A673 (cell line): ENCODE results near the gene SCAF4.

ENCODE experiments used
- EZH2 ChIP-seq: fragments of 200-600 bp; sonication (generic); IDR thresholded peaks from 2 replicates; pipeline ENCODE4 v1.6.1; 2017; ENCODE audit warnings: borderline replicate concordance, low read depth, mild to moderate bottlenecking, mixed read lengths, antibody characterized with exemption, low read length; ENCODE audit not compliant: poor library complexity, severe bottlenecking
- TF ChIP-seq, protein P1 (sequence below): fragments of 300-800, 200-600 bp; sonication (generic); conservative IDR thresholded peaks from 2 replicates; pipeline ENCODE4 v1.5.1; 2017; ENCODE audit warnings: low read depth, mild to moderate bottlenecking, antibody characterized with exemption, low read length, moderate library complexity, mixed read lengths

DNA sequence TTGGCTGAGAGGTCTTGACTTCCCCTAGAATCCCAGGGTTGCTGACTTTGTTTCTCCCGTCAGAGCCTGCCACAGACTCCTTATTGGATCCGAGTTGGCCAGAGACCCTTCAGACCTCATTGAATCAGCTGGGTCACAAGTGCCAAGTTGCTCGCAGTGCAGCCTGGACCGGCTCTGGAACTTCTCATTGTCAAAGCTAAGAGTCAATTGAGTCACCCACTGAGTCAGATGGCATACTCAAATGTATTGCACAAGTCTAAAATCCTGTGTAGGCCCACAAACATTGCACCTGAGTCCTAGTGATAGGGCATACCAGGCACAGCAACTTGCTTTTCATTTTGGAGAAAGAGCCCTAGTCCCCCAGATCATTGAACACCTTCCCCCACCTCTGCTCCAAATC, 20.4 kb upstream of the SCAF4 start:
- TF ChIP-seq, protein P1, sequence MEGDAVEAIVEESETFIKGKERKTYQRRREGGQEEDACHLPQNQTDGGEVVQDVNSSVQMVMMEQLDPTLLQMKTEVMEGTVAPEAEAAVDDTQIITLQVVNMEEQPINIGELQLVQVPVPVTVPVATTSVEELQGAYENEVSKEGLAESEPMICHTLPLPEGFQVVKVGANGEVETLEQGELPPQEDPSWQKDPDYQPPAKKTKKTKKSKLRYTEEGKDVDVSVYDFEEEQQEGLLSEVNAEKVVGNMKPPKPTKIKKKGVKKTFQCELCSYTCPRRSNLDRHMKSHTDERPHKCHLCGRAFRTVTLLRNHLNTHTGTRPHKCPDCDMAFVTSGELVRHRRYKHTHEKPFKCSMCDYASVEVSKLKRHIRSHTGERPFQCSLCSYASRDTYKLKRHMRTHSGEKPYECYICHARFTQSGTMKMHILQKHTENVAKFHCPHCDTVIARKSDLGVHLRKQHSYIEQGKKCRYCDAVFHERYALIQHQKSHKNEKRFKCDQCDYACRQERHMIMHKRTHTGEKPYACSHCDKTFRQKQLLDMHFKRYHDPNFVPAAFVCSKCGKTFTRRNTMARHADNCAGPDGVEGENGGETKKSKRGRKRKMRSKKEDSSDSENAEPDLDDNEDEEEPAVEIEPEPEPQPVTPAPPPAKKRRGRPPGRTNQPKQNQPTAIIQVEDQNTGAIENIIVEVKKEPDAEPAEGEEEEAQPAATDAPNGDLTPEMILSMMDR: no peak
- TF ChIP-seq EZH2: no peak
